IPS-15b (cell line): ENCODE data around the gene DHX38.
"Not testable (repeated sequence)": the region's sequence is repeated elsewhere in the genome, so short reads cannot be mapped to it uniquely, and the experiment has no call there.

Experiments
- H3K27me3 ChIP-seq: one replicate; pipeline ENCODE4 v1.6.1; 2013; ENCODE audit warnings: low read length; ENCODE audit not compliant: control insufficient read depth, insufficient read depth
- H3K36me3 ChIP-seq: one replicate; pipeline ENCODE4 v1.6.1; 2013; ENCODE audit warnings: low read length; ENCODE audit not compliant: control insufficient read depth, insufficient read depth
- H3K4me1 ChIP-seq: one replicate; pipeline ENCODE4 v1.6.1; 2013; ENCODE audit warnings: mild to moderate bottlenecking, low read length; ENCODE audit not compliant: control insufficient read depth, insufficient read depth
- H3K4me3 ChIP-seq: one replicate; pipeline ENCODE4 v1.5.1; 2013; ENCODE audit warnings: low read depth, low read length
- H3K9ac ChIP-seq: one replicate; pipeline ENCODE4 v1.6.1; 2013; ENCODE audit warnings: low read depth, mild to moderate bottlenecking, low read length
- H3K9me3 ChIP-seq: one replicate; pipeline ENCODE4 v1.6.1; 2013; ENCODE audit warnings: mild to moderate bottlenecking, low read length; ENCODE audit not compliant: control insufficient read depth, insufficient read depth

Gene DHX38

DNA sequence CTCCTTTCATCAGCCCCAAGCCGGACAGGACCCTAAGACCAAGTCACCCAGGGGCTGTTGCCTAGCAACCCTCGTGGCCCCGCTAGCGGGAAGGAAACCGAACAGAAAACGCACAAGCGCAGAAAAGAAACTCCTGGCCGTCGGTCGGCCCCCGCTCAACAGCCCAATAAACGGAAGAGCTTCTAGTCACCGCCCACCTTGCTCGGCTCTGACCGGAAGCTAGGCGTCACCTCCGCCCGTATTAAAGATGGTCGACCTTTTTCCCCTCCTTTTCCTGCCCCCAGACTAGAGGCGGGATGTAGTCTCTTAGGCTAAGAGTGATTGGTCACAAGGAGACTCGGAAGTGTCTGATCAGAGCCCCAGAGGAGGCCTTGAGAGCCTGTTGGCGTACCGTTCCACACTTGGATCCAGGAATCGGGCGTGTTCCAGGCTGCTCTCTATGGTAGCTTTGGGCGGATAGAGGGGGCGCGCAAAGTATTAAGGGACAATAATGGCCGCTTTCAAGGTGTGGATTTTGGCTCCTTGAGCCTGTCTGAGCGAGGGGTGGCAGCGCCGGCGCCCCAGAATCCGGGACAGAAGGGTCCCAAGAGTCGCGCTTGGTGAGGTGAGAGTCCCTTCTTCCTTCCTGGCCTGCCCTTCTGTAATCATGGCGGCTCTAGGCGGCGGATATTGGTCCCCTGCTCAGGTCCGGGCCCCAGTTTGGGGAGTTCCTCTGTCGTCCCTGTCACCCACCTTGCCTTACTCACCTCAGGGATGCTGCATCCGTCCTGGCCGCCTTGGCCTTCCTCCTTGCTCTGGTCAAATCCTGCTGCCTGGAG, at the start of gene DHX38, which contains the start of gene TXNL4B:
TSS of gene DHX38 (plus strand) at position 400 of the 818 bp plus-strand sequence. CDS start 2,311 bp downstream, outside the sequence.
TSS of gene TXNL4B (minus strand) at position 173 of the 818 bp plus-strand sequence. CDS start 2,871 bp downstream, outside the sequence.
- Histone ChIP-seq H3K4me1 (peaks cover 3% of the 10 kb centered on the region), H3K4me3 (peak within 1 kb of the TSS; percentile 97), H3K36me3 (peaks cover 11% of the 10 kb centered on the region), H3K9ac (peak within 1 kb of the TSS; percentile 93), H3K27me3 (no peaks in the 10 kb centered on the region), H3K9me3 (no peaks in the 10 kb centered on the region)

DNA sequence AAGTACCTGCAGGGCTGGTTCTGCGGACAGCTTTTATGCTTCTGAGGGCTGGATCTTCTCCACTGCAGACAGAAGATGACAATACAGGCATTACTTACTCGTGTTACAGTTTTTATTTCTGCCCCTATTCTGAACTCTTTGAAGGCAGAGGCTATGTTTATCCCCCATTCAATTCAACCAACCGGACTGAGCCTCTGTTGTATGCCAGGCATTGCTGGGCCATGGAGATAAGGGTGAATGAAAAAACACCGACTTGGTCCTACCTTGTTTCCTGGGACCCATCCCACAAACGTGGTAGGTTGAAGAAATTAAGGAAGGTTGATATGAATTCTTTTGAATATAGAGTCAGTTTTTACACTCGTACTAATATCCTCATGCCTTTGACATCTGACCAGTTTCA, 49.4 kb upstream of the DHX38 start:
- no peaks in the 10 kb centered on the region for H3K4me1 ChIP-seq
- no peak overlapping the region for H3K4me3 ChIP-seq
- H3K9ac ChIP-seq: no peak overlapping the region
- no peaks in the 10 kb centered on the region for H3K36me3 ChIP-seq
- no peaks in the 10 kb centered on the region for H3K9me3 ChIP-seq
- H3K27me3 ChIP-seq: no peaks in the 10 kb centered on the region

DNA sequence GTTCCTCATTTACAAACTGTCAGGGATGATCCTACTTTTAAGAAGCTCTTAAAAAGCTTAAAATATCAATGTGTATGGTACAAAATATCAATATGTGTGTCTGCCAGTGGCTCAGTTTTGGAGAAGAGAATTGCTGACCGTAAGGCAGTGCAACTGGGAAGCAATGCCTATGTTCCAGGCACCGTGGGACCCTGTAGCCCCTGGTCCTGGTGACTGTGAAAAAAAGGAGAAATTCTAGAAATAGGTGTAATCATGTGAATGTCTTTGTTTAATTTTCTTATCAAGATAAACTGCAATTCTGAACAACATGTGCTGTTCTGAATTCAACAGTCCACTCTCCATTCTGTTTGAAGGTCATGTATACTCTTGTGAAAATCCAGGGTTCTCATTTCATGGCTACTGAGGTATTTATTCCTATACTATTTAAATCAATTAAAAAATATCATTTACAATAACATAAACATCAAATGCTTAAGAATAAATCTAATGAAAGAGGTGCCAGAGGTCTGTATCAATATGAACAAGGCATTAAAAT, 48.8 kb upstream of the DHX38 start:
- H3K4me3 ChIP-seq: no peak overlapping the region
- no peak overlapping the region for H3K9ac ChIP-seq
- H3K4me1 ChIP-seq: no peaks in the 10 kb centered on the region
- H3K9me3 ChIP-seq: no peaks in the 10 kb centered on the region
- no peaks in the 10 kb centered on the region for H3K27me3 ChIP-seq
- H3K36me3 ChIP-seq: no peaks in the 10 kb centered on the region

DNA sequence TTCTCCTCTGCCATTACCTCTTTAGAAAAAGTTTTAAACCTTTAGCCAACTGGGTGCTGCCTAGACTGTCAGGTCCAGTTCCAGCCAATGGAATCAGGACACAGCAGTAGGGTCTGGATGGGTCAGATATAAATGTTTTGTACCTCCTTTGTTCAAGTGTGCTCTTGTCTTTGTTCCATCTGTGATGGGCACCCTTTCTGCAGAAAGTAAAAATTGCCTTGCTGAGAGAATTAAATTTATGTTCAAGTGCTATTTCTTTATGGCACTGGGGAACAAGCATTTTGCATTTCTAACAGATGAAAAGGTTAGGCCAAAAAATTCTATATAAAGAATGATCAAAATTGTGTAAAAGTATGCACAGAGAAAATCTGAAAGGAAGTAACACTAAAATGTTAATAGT, 44.5 kb upstream of the DHX38 start:
- H3K4me1 ChIP-seq: no peaks in the 10 kb centered on the region
- H3K4me3 ChIP-seq: no peak overlapping the region
- H3K27me3 ChIP-seq: no peaks in the 10 kb centered on the region
- no peak overlapping the region for H3K9ac ChIP-seq
- H3K36me3 ChIP-seq: no peaks in the 10 kb centered on the region
- H3K9me3 ChIP-seq: no peaks in the 10 kb centered on the region

DNA sequence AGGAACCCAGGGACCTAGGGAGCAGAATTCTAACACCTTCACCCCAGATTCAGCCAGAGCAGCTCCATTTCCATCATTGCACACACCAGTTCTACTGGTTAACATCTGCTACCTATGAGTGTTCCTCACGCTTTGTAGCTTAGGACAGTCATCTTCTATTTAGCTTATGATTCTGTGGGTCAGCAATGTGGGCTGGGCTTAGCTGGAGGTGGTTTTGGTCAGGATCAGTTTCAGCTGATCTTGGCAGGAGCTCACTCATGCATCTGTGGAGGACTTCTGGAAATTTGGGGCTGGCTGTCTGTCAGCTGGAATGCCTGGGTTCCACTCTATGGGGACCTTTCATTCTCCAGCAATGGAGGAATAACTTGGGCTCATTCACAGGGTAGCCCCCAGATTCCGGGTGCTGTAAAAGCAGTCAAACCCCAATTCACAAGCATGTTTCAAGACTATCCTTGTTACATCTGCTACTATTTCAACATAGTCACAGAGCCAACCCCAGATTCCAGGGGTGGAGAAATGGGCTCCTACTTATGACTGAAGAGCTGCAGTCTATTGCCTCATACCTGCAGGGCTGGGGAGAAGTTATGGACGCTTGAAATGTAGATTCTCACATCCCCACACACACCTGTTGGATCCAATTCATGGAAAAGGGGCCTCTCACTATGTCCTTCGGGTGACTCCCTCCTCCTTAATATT, 42.7 kb upstream of the DHX38 start:
- Histone ChIP-seq H3K9me3 (no peaks in the 10 kb centered on the region), H3K4me3 (no peak overlapping the region), H3K9ac (no peak overlapping the region), H3K36me3 (no peaks in the 10 kb centered on the region), H3K4me1 (no peaks in the 10 kb centered on the region), H3K27me3 (no peaks in the 10 kb centered on the region)

- no peaks in the 10 kb centered on the region for H3K36me3 ChIP-seq
- H3K27me3 ChIP-seq: no peaks in the 10 kb centered on the region
- H3K9ac ChIP-seq: no peak overlapping the region
- no peak overlapping the region for H3K4me3 ChIP-seq
- no peaks in the 10 kb centered on the region for H3K4me1 ChIP-seq
- H3K9me3 ChIP-seq: no peaks in the 10 kb centered on the region
These were observed 41.8 kb upstream of the DHX38 start for GRCh38 chr16:72051818-72052217.

DNA sequence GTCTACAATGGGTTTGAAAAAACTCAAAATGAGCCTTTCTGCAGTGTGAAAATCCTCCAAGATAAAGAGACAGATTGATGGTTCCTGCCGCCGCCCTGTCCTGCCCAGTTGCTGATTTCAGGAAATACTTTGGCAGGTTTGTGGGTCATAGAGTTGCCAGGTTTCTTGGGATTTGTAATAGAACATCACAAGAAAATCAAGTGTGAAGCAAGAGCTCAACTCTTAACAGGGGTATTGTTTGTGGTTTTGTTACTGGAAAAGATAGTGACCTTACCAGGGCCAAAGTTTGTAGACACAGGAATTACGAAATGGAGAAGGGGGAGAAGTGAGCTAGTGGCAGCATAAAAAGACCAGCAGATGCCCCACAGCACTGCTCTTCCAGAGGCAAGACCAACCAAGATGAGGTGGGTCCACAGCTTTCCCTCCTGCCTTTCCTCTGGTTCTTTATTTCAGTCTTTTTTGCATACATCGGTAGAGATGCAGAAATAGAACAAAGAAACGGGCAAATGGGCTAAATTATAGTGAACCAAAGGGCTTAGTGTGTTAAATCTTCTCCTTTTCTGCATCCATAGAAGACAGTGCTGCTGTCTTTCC, 39.3 kb upstream of the DHX38 start, which contains the start of gene HP:
TSS of gene HP (plus strand) at position 252 of the 594 bp plus-strand sequence. CDS start at position 400, 148 bp downstream.
- H3K4me3 ChIP-seq, H3K27me3 ChIP-seq, H3K9ac ChIP-seq, H3K4me1 ChIP-seq, H3K9me3 ChIP-seq, H3K36me3 ChIP-seq: not testable (repeated sequence)

- H3K4me1 ChIP-seq: no peaks in the 10 kb centered on the region
- H3K27me3 ChIP-seq: no peaks in the 10 kb centered on the region
- no peak overlapping the region for H3K4me3 ChIP-seq
- no peak overlapping the region for H3K9ac ChIP-seq
- no peaks in the 10 kb centered on the region for H3K9me3 ChIP-seq
- no peaks in the 10 kb centered on the region for H3K36me3 ChIP-seq
These were observed 37.7 kb upstream of the DHX38 start for GRCh38 chr16:72055911-72056310.

DNA sequence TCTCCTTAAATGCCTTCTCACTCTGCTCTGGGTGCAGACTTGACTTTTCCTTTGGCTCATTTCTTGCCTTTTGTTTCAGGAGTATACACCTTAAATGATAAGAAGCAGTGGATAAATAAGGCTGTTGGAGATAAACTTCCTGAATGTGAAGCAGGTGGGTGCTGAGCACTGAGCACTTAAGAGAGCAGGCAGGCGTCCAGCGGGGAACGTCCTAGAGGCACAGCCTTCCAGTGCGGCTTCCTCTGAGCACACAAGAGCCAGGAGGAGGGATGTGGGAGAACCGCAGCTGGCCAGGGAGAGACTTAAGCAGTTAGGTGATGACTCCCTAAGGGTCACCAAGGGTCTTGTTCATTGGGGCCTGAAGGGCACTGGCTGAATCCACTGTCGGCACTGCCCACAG, 36.3 kb upstream of the DHX38 start:
- H3K4me1 ChIP-seq, H3K9me3 ChIP-seq, H3K4me3 ChIP-seq, H3K27me3 ChIP-seq, H3K9ac ChIP-seq, H3K36me3 ChIP-seq: not testable (repeated sequence)

DNA sequence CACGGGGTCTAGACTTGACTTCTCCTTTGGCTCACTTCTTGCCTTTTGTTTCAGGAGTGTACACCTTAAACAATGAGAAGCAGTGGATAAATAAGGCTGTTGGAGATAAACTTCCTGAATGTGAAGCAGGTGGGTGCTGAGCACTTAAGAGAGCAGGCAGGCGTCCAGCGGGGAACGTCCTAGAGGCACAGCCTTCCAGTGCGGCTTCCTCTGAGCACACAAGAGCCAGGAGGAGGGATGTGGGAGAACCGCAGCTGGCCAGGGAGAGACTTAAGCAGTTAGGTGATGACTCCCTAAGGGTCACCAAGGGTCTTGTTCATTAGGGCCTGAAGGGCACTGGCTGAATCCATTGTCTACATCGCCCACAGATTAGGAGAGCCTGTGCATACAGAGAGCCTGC, 34.6 kb upstream of the DHX38 start:
- not testable (repeated sequence) for H3K9me3 ChIP-seq, H3K4me3 ChIP-seq, H3K36me3 ChIP-seq, H3K9ac ChIP-seq, H3K4me1 ChIP-seq, H3K27me3 ChIP-seq

- Histone ChIP-seq H3K27me3 (no peaks in the 10 kb centered on the region), H3K4me3 (no peak overlapping the region), H3K36me3 (no peaks in the 10 kb centered on the region), H3K4me1 (no peaks in the 10 kb centered on the region), H3K9me3 (no peaks in the 10 kb centered on the region), H3K9ac (no peak overlapping the region)
These were observed 33.2 kb upstream of the DHX38 start for GRCh38 chr16:72060405-72060804.
